Panc1 (cell line): ENCODE data around the gene SLX4IP.

Experiments
- CTCF ChIP-seq: fragments of 450-650 bp; IDR thresholded peaks from 2 replicates; pipeline ENCODE4 v1.5.1; 2017; ENCODE audit warnings: mild to moderate bottlenecking
- POLR2AphosphoS5 ChIP-seq: IDR thresholded peaks from 2 replicates; pipeline ENCODE4 v1.6.1; 2012; ENCODE audit warnings: mild to moderate bottlenecking, low read depth, low read length, moderate library complexity
- REST ChIP-seq, 2 experiments: IDR thresholded peaks; 2 replicates each; pipeline ENCODE4 v1.6.1; 2011 to 2012; ENCODE audit warnings: low read depth in 2 of 2, control low read depth in 1 of 2, low read length in 1 of 2, mild to moderate bottlenecking in 1 of 2, moderate library complexity in 1 of 2; ENCODE audit not compliant: insufficient read depth in 1 of 2
- SIN3A ChIP-seq: IDR thresholded peaks from 2 replicates; pipeline ENCODE4 v1.6.1; 2012; ENCODE audit warnings: low read depth, mild to moderate bottlenecking, low read length, moderate library complexity, borderline replicate concordance; ENCODE audit not compliant: insufficient read depth
- TCF7L2 ChIP-seq: IDR thresholded peaks from 2 replicates; pipeline ENCODE4 v1.6.1; 2011; ENCODE audit warnings: mild to moderate bottlenecking, low read depth, low read length, inconsistent platforms

- TF ChIP-seq POLR2AphosphoS5 (no peak), CTCF (no peak), REST (IDR thresholded peaks at IDR 0.05; ENCODE audit: insufficient read depth in 1 of 2, low read depth in 2 of 2, low read length in 1 of 2) (no peak), SIN3A (no peak), TCF7L2 (no peak)
Measured at GRCh38 chr20:10595266-10595665, 160.2 kb downstream of the SLX4IP start.
